ENCODE results near the gene RAB11FIP3.

Gene RAB11FIP3

GRCh38 chr16:567373-568256, 142.2 kb downstream of the RAB11FIP3 start:
- DNase-seq (ENCODE audit: low read depth), result no peak

GRCh38 chr16:568401-569258, 143.2 kb downstream of the RAB11FIP3 start:
- no peak for DNase-seq (ENCODE audit: low read depth)

GRCh38 chr16:569445-570254, 144.2 kb downstream of the RAB11FIP3 start, which contains the start of gene PIGQ:
Gene PIGQ, plus strand, starts transcription at chr16:569968. Its CDS starts 4,107 bp downstream, at chr16:574075.
- DNase-seq (ENCODE audit: low read depth), result no peak
